HepG2 (cell line): ENCODE results near the gene MEIS1. TPM values are rescaled to one million over a fixed set of nuclear protein-coding genes. Genes with fewer than 3 reads are reported as not detected.
A peak's percentile ranks its signal among the peaks of the same experiment; 100 is the strongest.

Experiments
- BCL6 ChIP-seq: IDR thresholded peaks from 2 replicates; pipeline ENCODE4 v1.6.1; 2016; ENCODE audit warnings: missing genetic modification reagents, missing compliant biosample characterization
- ELF3 ChIP-seq: IDR thresholded peaks from 2 replicates; pipeline ENCODE4 v1.6.1; 2016; ENCODE audit warnings: missing genetic modification reagents, missing compliant biosample characterization
- GZF1 ChIP-seq: sonication (generic); formaldehyde crosslinking; IDR thresholded peaks from 2 replicates; pipeline ENCODE4 v1.5.1; 2020; ENCODE audit warnings: mild to moderate bottlenecking, missing genetic modification reagents
- HCFC1 ChIP-seq: fragments of 150-350 bp; IDR thresholded peaks from 2 replicates; pipeline ENCODE4 v1.6.1; 2014; ENCODE audit warnings: low read depth, low read length
- HOXA7 ChIP-seq: sonication (generic); formaldehyde crosslinking; IDR thresholded peaks from 2 replicates; pipeline ENCODE4 v1.8.1; 2022; ENCODE audit warnings: mild to moderate bottlenecking, missing genetic modification reagents, moderate library complexity
- JUN ChIP-seq: sonication (generic); formaldehyde crosslinking; IDR thresholded peaks from 2 replicates; pipeline ENCODE4 v1.4.0; 2020; ENCODE audit warnings: mild to moderate bottlenecking, missing genetic modification reagents
- NFYC ChIP-seq: IDR thresholded peaks from 2 replicates; pipeline ENCODE4 v1.6.1; 2016; ENCODE audit warnings: missing genetic modification reagents, missing compliant biosample characterization
- ONECUT2 ChIP-seq: sonication (generic); formaldehyde crosslinking; IDR thresholded peaks from 2 replicates; pipeline ENCODE4 v1.4.0; 2020; ENCODE audit warnings: missing genetic modification reagents
- PCBP2 ChIP-seq: fragments of 200-400 bp; formaldehyde crosslinking; optimal IDR thresholded peaks from 2 replicates; pipeline ENCODE3; 2018; ENCODE audit warnings: low read length, low read depth; ENCODE audit not compliant: poor library complexity, severe bottlenecking
- POLR2G ChIP-seq: fragments of 200-400 bp; formaldehyde crosslinking; IDR thresholded peaks from 2 replicates; pipeline ENCODE4 v1.6.1; 2018; ENCODE audit warnings: mild to moderate bottlenecking, low read depth, low read length, moderate library complexity
- RFXAP ChIP-seq: sonication (generic); formaldehyde crosslinking; IDR thresholded peaks from 2 replicates; pipeline ENCODE4 v1.4.0; 2020; ENCODE audit warnings: missing genetic modification reagents, borderline replicate concordance
- SOX13 ChIP-seq, 3 experiments: fragments of 450-650 bp in 1 of 3; sonication (generic) in 1 of 3; formaldehyde crosslinking in 1 of 3; IDR thresholded peaks in 2 of 3; conservative IDR thresholded peaks in 1 of 3; 2 replicates each; pipeline versions ENCODE4 v1.5.0 to v1.6.1; 2016 to 2020; ENCODE audit warnings: antibody characterized with exemption in 1 of 3, mild to moderate bottlenecking in 1 of 3, missing compliant biosample characterization in 1 of 3, missing genetic modification reagents in 1 of 3, moderate library complexity in 1 of 3
- TEAD3 ChIP-seq: optimal IDR thresholded peaks from 2 replicates; pipeline ENCODE3; 2016; ENCODE audit warnings: borderline replicate concordance
- ZNF281 ChIP-seq: sonication (generic); formaldehyde crosslinking; IDR thresholded peaks from 2 replicates; pipeline ENCODE4 v1.4.0; 2020; ENCODE audit warnings: missing genetic modification reagents, borderline replicate concordance
- ZNF501 ChIP-seq: sonication (generic); formaldehyde crosslinking; IDR thresholded peaks from 2 replicates; pipeline ENCODE4 v1.5.1; 2020; ENCODE audit warnings: mild to moderate bottlenecking, moderate library complexity, missing genetic modification reagents
- ZNF562 ChIP-seq: sonication (generic); formaldehyde crosslinking; IDR thresholded peaks from 2 replicates; pipeline ENCODE4 v1.8.0; 2022; ENCODE audit warnings: missing genetic modification reagents, borderline replicate concordance
- polyA plus RNA-seq, 8 experiments: library from polyadenylated mRNA; depleted of rRNA in 3 of 8; stranded (reverse) in 7 of 8; unstranded in 1 of 8; fragments of >200 nt; fragmentation: Illumina TruSeq in 4 of 8; extraction: Trizol in 4 of 8; gene quantifications; 2 replicates each; pipeline versions ENCODE4 v1.2.1 to v1.2.3, GENCODE V29; 2011 to 2016; ENCODE audit warnings: low read depth in 4 of 8, missing spikeins in 1 of 8, mixed read lengths in 1 of 8; ENCODE audit not compliant: insufficient read depth in 1 of 8
- total RNA-seq, 5 experiments: library from RNA; depleted of rRNA; stranded (reverse); fragments of >200 nt; fragmentation: Illumina TruSeq; extraction: Trizol; gene quantifications; 2 replicates each; pipeline ENCODE4 v1.2.3, GENCODE V29; 2016; ENCODE audit warnings: low read depth in 1 of 5
- TF ChIP-seq, protein P1 (sequence below): sonication (generic); formaldehyde crosslinking; IDR thresholded peaks from 2 replicates; pipeline ENCODE4 v1.4.0; 2020; ENCODE audit warnings: low read depth, missing genetic modification reagents
- TF ChIP-seq, protein P2 (sequence below): sonication (generic); formaldehyde crosslinking; IDR thresholded peaks from 2 replicates; pipeline ENCODE4 v1.5.1; 2020; ENCODE audit warnings: mild to moderate bottlenecking, moderate library complexity, missing genetic modification reagents

The MEIS1 gene
- total and polyA plus RNA-seq, 2 of the 13 experiments (the other 11 are each of a cell fraction or from before 2014, with no cell fraction given): 3.8 to 6.0 TPM

DNA sequence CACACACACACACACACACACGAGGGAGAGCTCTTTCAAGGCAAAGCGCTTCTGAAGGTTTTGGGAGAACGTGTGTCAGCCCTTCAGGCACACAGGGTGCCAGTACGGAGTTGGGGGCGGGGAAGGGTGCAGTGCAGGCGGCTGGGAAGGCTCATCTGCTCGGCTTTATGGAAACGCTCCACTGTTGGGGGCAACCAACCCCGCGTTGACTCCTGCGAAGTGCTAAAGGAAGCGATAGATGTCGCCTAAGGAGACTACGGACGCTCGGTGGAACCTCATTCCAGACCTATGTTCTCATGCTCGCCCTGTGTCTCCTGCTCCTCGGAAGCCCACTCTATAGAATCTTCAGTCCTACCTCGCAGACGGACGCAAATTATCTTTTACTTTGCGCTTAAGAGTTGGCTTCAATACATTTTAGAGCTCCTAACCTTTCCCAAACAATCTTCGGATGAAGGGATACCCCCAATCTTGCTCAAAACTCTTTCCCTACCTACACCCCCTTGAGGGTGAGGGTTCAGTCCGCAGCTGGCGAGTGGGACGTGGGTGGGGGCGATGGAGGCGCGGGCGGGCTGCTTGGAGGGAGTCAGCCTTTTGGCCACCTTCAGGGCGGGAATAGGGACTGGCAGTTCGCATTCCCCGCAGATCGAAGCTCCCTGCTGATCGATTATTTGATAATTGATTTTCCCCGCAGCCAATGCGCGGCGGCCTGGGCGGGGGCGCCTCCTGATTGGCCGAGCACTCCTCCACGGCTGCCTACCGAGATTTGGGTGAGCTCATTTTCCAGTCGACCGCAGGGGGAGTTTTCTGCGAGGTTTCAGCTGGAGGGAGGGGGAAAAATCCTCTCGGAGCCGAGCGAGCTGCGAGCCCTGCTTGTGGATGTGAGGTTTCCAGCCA, 1.9 kb upstream of the MEIS1 start (continued):
- TF ChIP-seq, protein P1, sequence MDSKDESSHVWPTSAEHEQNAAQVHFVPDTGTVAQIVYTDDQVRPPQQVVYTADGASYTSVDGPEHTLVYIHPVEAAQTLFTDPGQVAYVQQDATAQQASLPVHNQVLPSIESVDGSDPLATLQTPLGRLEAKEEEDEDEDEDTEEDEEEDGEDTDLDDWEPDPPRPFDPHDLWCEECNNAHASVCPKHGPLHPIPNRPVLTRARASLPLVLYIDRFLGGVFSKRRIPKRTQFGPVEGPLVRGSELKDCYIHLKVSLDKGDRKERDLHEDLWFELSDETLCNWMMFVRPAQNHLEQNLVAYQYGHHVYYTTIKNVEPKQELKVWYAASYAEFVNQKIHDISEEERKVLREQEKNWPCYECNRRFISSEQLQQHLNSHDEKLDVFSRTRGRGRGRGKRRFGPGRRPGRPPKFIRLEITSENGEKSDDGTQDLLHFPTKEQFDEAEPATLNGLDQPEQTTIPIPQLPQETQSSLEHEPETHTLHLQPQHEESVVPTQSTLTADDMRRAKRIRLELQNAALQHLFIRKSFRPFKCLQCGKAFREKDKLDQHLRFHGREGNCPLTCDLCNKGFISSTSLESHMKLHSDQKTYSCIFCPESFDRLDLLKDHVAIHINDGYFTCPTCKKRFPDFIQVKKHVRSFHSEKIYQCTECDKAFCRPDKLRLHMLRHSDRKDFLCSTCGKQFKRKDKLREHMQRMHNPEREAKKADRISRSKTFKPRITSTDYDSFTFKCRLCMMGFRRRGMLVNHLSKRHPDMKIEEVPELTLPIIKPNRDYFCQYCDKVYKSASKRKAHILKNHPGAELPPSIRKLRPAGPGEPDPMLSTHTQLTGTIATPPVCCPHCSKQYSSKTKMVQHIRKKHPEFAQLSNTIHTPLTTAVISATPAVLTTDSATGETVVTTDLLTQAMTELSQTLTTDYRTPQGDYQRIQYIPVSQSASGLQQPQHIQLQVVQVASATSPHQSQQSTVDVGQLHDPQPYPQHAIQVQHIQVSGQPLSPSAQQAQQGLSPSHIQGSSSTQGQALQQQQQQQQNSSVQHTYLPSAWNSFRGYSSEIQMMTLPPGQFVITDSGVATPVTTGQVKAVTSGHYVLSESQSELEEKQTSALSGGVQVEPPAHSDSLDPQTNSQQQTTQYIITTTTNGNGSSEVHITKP (CRISPR knock-in tag): peak; percentile 100
- peak; percentile 37; the same call in 1 of the 2 replicates for TF ChIP-seq ZNF281
- peak; percentile 10; the same call in 1 of the 2 replicates for TF ChIP-seq ELF3
- TF ChIP-seq TEAD3 (CRISPR knock-in tag): peak; percentile 62
- TF ChIP-seq, protein P2, sequence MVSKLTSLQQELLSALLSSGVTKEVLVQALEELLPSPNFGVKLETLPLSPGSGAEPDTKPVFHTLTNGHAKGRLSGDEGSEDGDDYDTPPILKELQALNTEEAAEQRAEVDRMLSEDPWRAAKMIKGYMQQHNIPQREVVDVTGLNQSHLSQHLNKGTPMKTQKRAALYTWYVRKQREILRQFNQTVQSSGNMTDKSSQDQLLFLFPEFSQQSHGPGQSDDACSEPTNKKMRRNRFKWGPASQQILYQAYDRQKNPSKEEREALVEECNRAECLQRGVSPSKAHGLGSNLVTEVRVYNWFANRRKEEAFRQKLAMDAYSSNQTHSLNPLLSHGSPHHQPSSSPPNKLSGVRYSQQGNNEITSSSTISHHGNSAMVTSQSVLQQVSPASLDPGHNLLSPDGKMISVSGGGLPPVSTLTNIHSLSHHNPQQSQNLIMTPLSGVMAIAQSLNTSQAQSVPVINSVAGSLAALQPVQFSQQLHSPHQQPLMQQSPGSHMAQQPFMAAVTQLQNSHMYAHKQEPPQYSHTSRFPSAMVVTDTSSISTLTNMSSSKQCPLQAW (CRISPR knock-in tag): peak; percentile 79
- TF ChIP-seq NFYC (CRISPR knock-in tag): peak; percentile 89
- TF ChIP-seq ONECUT2: peak; percentile 98
- no peak; the same call in 1 of the 2 replicates for TF ChIP-seq HCFC1
- TF ChIP-seq BCL6 (CRISPR knock-in tag): peak; percentile 50
- TF ChIP-seq ZNF562 (CRISPR knock-in tag): no peak
- peak; percentile 65; the same call in 1 of the 2 replicates for TF ChIP-seq ZNF501 (CRISPR knock-in tag)
- TF ChIP-seq RFXAP: 0 out of 2 replicates have a peak, but pooled peaks have one; percentile 47
- 0 out of 2 replicates have a peak, but pooled peaks have one; percentile 11 for TF ChIP-seq SOX13 (IDR thresholded peaks at IDR 0.05)
- no peak for TF ChIP-seq SOX13 (CRISPR knock-in tag; conservative IDR thresholded peaks at IDR 0.05 in 1 of 2, IDR thresholded peaks at IDR 0.05 in 1 of 2)
- TF ChIP-seq POLR2G: 0 out of 2 replicates have a peak, but pooled peaks have one; percentile 36
- 0 out of 2 replicates have a peak, but pooled peaks have one; percentile 22 for TF ChIP-seq GZF1 (CRISPR knock-in tag)
- TF ChIP-seq PCBP2: no peak
- no peak for TF ChIP-seq JUN
- no peak for TF ChIP-seq HOXA7 (CRISPR knock-in tag)
